K562 (cell line): Measurements from ENCODE around the gene ZNHIT1. TPM values are rescaled to one million over a fixed set of nuclear protein-coding genes. Genes with fewer than 3 reads are reported as not detected.

Source experiments
- ATF7 ChIP-seq: fragments of 450-650 bp; IDR thresholded peaks from 2 replicates; pipeline ENCODE4 v1.7.1; 2014; ENCODE audit warnings: mild to moderate bottlenecking, moderate library complexity
- DEAF1 ChIP-seq: fragments of 450-650 bp; formaldehyde crosslinking; IDR thresholded peaks from 2 replicates; pipeline ENCODE4 v1.4.0; 2020; ENCODE audit warnings: mild to moderate bottlenecking, moderate library complexity
- ETV5 ChIP-seq: sonication (generic); formaldehyde crosslinking; IDR thresholded peaks from 2 replicates; pipeline ENCODE4 v1.4.0; 2020; ENCODE audit warnings: low read depth, mild to moderate bottlenecking, missing genetic modification reagents
- ETV6 ChIP-seq, 3 experiments: fragments of 150-350 bp in 1 of 3; sonication (generic) in 1 of 3; formaldehyde crosslinking in 1 of 3; IDR thresholded peaks; 2 replicates each; pipeline versions ENCODE4 v1.6.1 to v1.8.0; 2014 to 2022; ENCODE audit warnings: borderline replicate concordance in 2 of 3, low read depth in 2 of 3, antibody characterized with exemption in 1 of 3, low read length in 1 of 3, mild to moderate bottlenecking in 1 of 3, missing genetic modification reagents in 1 of 3
- HNRNPL ChIP-seq: fragments of 200-400 bp; formaldehyde crosslinking; IDR thresholded peaks from 2 replicates; pipeline ENCODE4 v1.6.1; 2017; ENCODE audit warnings: low read depth, mild to moderate bottlenecking, low read length
- HNRNPLL ChIP-seq: fragments of 200-400 bp; formaldehyde crosslinking; IDR thresholded peaks from 2 replicates; pipeline ENCODE4 v1.6.1; 2017; ENCODE audit warnings: low read length, low read depth, mild to moderate bottlenecking; ENCODE audit not compliant: poor library complexity, severe bottlenecking
- IRF9 ChIP-seq: fragments of 450-650 bp; IDR thresholded peaks from 2 replicates; pipeline ENCODE4 v1.6.1; 2016; ENCODE audit warnings: missing biosample characterization, missing genetic modification characterization
- KLF16 ChIP-seq: IDR thresholded peaks from 2 replicates; pipeline ENCODE4 v1.6.1; 2016; ENCODE audit warnings: antibody characterized with exemption
- MTA3 ChIP-seq: fragments of 450-650 bp; formaldehyde crosslinking; IDR thresholded peaks from 2 replicates; pipeline ENCODE4 v1.6.1; 2017; ENCODE audit warnings: mild to moderate bottlenecking, borderline replicate concordance
- NFXL1 ChIP-seq: fragments of 450-650 bp; formaldehyde crosslinking; IDR thresholded peaks from 2 replicates; pipeline ENCODE4 v1.4.0; 2021; ENCODE audit warnings: mild to moderate bottlenecking
- SAFB2 ChIP-seq: fragments of 200-400 bp; formaldehyde crosslinking; IDR thresholded peaks from 2 replicates; pipeline ENCODE4 v1.6.1; 2018; ENCODE audit warnings: borderline replicate concordance, low read length, low read depth, moderate library complexity; ENCODE audit not compliant: severe bottlenecking
- SLC30A9 ChIP-seq: fragments of 250-450 bp; sonication (Bioruptor Pico); IDR thresholded peaks from 2 replicates; pipeline ENCODE4 v1.8.0; 2022; ENCODE audit warnings: mild to moderate bottlenecking, moderate library complexity
- SMC3 ChIP-seq: conservative IDR thresholded peaks from 2 replicates; pipeline ENCODE4 v1.6.1; 2011; ENCODE audit warnings: low read depth, low read length, improper control_type of control experiment; ENCODE audit not compliant: insufficient read depth
- SRSF7 ChIP-seq: fragments of 200-400 bp; formaldehyde crosslinking; optimal IDR thresholded peaks from 2 replicates; pipeline ENCODE3; 2017; ENCODE audit warnings: mild to moderate bottlenecking, low read depth, low read length
- TAF1 ChIP-seq: IDR thresholded peaks from 2 replicates; pipeline ENCODE4 v1.6.1; 2011; ENCODE audit warnings: mild to moderate bottlenecking, low read length, moderate library complexity; ENCODE audit not compliant: insufficient read depth, control insufficient read depth, severe bottlenecking; ENCODE audit errors: extremely low read depth
- TOE1 ChIP-seq, 2 experiments: fragments of 450-650 bp in 1 of 2; sonication (generic) in 1 of 2; formaldehyde crosslinking in 1 of 2; IDR thresholded peaks; 2 replicates each; pipeline versions ENCODE4 v1.7.1 to v1.8.0; 2016 to 2022; ENCODE audit warnings: borderline replicate concordance in 2 of 2, mild to moderate bottlenecking in 2 of 2, antibody characterized with exemption in 1 of 2, inconsistent platforms in 1 of 2, low read depth in 1 of 2, missing genetic modification reagents in 1 of 2, moderate library complexity in 1 of 2
- VEZF1 ChIP-seq: fragments of 200-800 bp; sonication (Bioruptor generic); IDR thresholded peaks from 2 replicates; pipeline ENCODE4 v1.6.1; 2017; ENCODE audit warnings: missing genetic modification characterization, missing compliant biosample characterization
- XRCC4 ChIP-seq: IDR thresholded peaks from one replicate; pipeline ENCODE4 v1.6.1; 2011; ENCODE audit not compliant: insufficient read depth, insufficient read length; ENCODE audit errors: extremely low read depth
- ZBTB43 ChIP-seq: sonication (generic); formaldehyde crosslinking; IDR thresholded peaks from 2 replicates; pipeline ENCODE4 v1.8.0; 2023; ENCODE audit warnings: mild to moderate bottlenecking, missing genetic modification reagents
- ZNF232 ChIP-seq: sonication (generic); formaldehyde crosslinking; IDR thresholded peaks from 2 replicates; pipeline ENCODE4 v1.8.0; 2022; ENCODE audit warnings: mild to moderate bottlenecking, missing genetic modification reagents
- ZNF551 ChIP-seq: fragments of 250-450 bp; sonication (Bioruptor Pico); IDR thresholded peaks from 2 replicates; pipeline ENCODE4 v1.5.0; 2021; ENCODE audit warnings: mild to moderate bottlenecking, moderate library complexity
- polyA plus RNA-seq, 8 experiments: library from polyadenylated mRNA; depleted of rRNA in 4 of 8; stranded (reverse) in 5 of 8; unstranded in 3 of 8; fragments of >200 nt; fragmentation: Nextera tagmentation in 2 of 8; fragmentation: Illumina TruSeq in 1 of 8; extraction: Ambion mirVana in 2 of 8; extraction: Trizol in 1 of 8; gene quantifications; 2 replicates each; pipeline versions ENCODE4 v1.2.1 to v1.2.3, GENCODE V29; 2011 to 2014; ENCODE audit warnings: inconsistent platforms in 1 of 8, missing spikeins in 1 of 8
- total RNA-seq, 7 experiments: library from RNA; depleted of rRNA in 6 of 7; stranded (reverse); fragments of >200 nt in 6 of 7; fragmentation: Illumina TruSeq in 2 of 7; extraction: Trizol in 2 of 7; gene quantifications; 2 replicates each; pipeline versions ENCODE4 v1.2.1 to v1.2.3, GENCODE V29; 2011 to 2021; ENCODE audit warnings: low replicate concordance in 1 of 7

ZNHIT1 gene
- total and polyA plus RNA-seq, 9 of the 15 experiments (the other 6 are each of a cell fraction or from before 2014, with no cell fraction given): 6.4 to 162 (median 70.1) TPM

- TF ChIP-seq TOE1 (IDR thresholded peaks at IDR 0.05; ENCODE audit: borderline replicate concordance) (no peak), TOE1 (CRISPR knock-in tag; IDR thresholded peaks at IDR 0.05; ENCODE audit: borderline replicate concordance, low read depth) (no peak), KLF16 (peak; percentile 80), NFXL1 (CRISPR knock-in tag) (no peak), ZNF232 (CRISPR knock-in tag) (no peak), DEAF1 (CRISPR knock-in tag) (peak; percentile 37; the same call in 1 of the 2 replicates), MTA3 (peak; percentile 53; the same call in 1 of the 2 replicates), SLC30A9 (CRISPR knock-in tag) (no peak), TAF1 (no peak), ETV5 (CRISPR knock-in tag) (no peak; the same call in 1 of the 2 replicates), ZNF551 (CRISPR knock-in tag) (no peak), SMC3 (peak; percentile 75), ETV6 (IDR thresholded peaks at IDR 0.05; ENCODE audit: borderline replicate concordance in 1 of 2, low read depth in 2 of 2, low read length in 1 of 2) (no peak), ETV6 (CRISPR knock-in tag; IDR thresholded peaks at IDR 0.05; ENCODE audit: borderline replicate concordance) (no peak), IRF9 (tag) (no peak), VEZF1 (CRISPR knock-in tag) (0 out of 2 replicates have a peak, but pooled peaks have one; percentile 4), HNRNPL (no peak), ZBTB43 (CRISPR knock-in tag) (no peak), ATF7 (no peak), SRSF7 (no peak), XRCC4 (no peak), SAFB2 (no peak), HNRNPLL (no peak)
Measured at GRCh38 chr7:101169838-101170551, 48.0 kb upstream of the ZNHIT1 start (continued).
